ENCODE measurements around the gene ADCY7. TPM values are rescaled to one million over a fixed set of nuclear protein-coding genes. Genes with fewer than 3 reads are reported as not detected.
A peak's percentile ranks its signal among the peaks of the same experiment; 100 is the strongest.

ADCY7 gene
- total and polyA plus RNA-seq, 2 experiments from 2014 or later = 9.3 to 28.8 TPM

- Histone ChIP-seq H3K27me3 (no peaks in the 10 kb centered on the region), H3K4me1 (ENCODE audit: low read depth) (no peaks in the 10 kb centered on the region), H3K27ac (no peak overlapping the region), H3K4me3 (no peak overlapping the region), H3K9me3 (ENCODE audit: low read depth) (no peaks in the 10 kb centered on the region), H3K36me3 (no peaks in the 10 kb centered on the region)
- TF ChIP-seq CTCF (IDR thresholded peaks at IDR 0.05; ENCODE audit: low read depth, low read length) = no peak
- no peak for DNase-seq (ENCODE audit: low read depth in 1 of 2, low spot score in 1 of 2)
Measured at GRCh38 chr16:50256604-50257003, 9.7 kb upstream of the ADCY7 start.

- Histone ChIP-seq H3K9me3 (ENCODE audit: low read depth) (no peaks in the 10 kb centered on the region), H3K36me3 (no peaks in the 10 kb centered on the region), H3K27me3 (no peaks in the 10 kb centered on the region), H3K4me3 (no peak overlapping the region), H3K27ac (no peak overlapping the region), H3K4me1 (ENCODE audit: low read depth) (no peaks in the 10 kb centered on the region)
- DNase-seq (ENCODE audit: low read depth in 1 of 2, low spot score in 1 of 2) = no peak
- no peak for TF ChIP-seq CTCF (IDR thresholded peaks at IDR 0.05; ENCODE audit: low read depth, low read length)
Measured at GRCh38 chr16:50257876-50258275, 8.5 kb upstream of the ADCY7 start.

- no peaks in the 10 kb centered on the region for H3K4me1 ChIP-seq (ENCODE audit: low read depth)
- no peaks in the 10 kb centered on the region for H3K9me3 ChIP-seq (ENCODE audit: low read depth)
- TF ChIP-seq CTCF (IDR thresholded peaks at IDR 0.05; ENCODE audit: low read depth, low read length) = no peak
- H3K27ac ChIP-seq = no peak overlapping the region
- H3K4me3 ChIP-seq = no peak overlapping the region
- H3K27me3 ChIP-seq = no peaks in the 10 kb centered on the region
- peak in 1 of 2 donors; percentile 66 for DNase-seq (ENCODE audit: low read depth in 1 of 2, low spot score in 1 of 2)
- no peaks in the 10 kb centered on the region for H3K36me3 ChIP-seq
Measured at GRCh38 chr16:50259334-50260205, 6.8 kb upstream of the ADCY7 start.

GRCh38 chr16:50260206-50261159 is 5.9 kb upstream of the ADCY7 start:
- no peak for TF ChIP-seq CTCF (IDR thresholded peaks at IDR 0.05; ENCODE audit: low read depth, low read length)
- DNase-seq (ENCODE audit: low read depth in 1 of 2, low spot score in 1 of 2) = no peak
- Histone ChIP-seq H3K4me1 (ENCODE audit: low read depth) (no peaks in the 10 kb centered on the region), H3K9me3 (ENCODE audit: low read depth) (no peaks in the 10 kb centered on the region), H3K4me3 (no peak overlapping the region), H3K27me3 (no peaks in the 10 kb centered on the region), H3K27ac (no peak overlapping the region), H3K36me3 (no peaks in the 10 kb centered on the region)

- no peak overlapping the region for H3K4me3 ChIP-seq
- TF ChIP-seq CTCF (IDR thresholded peaks at IDR 0.05; ENCODE audit: low read depth, low read length) = no peak
- H3K27ac ChIP-seq = no peak overlapping the region
- peaks cover 4% of the 10 kb centered on the region for H3K4me1 ChIP-seq (ENCODE audit: low read depth)
- H3K9me3 ChIP-seq (ENCODE audit: low read depth) = no peaks in the 10 kb centered on the region
- H3K27me3 ChIP-seq = no peaks in the 10 kb centered on the region
- H3K36me3 ChIP-seq = no peaks in the 10 kb centered on the region
- DNase-seq (ENCODE audit: low read depth in 1 of 2, low spot score in 1 of 2) = no peak
Measured at GRCh38 chr16:50261160-50261706, 5.1 kb upstream of the ADCY7 start.

Data from cardiac muscle cell (in vitro differentiated cells and primary cell).